Skin of body (tissue), 2 donors: Measurements from ENCODE around the gene KIF13A. TPM values are rescaled to one million over a fixed set of nuclear protein-coding genes. Genes with fewer than 3 reads are reported as not detected.
"Not testable (repeated sequence)": the region's sequence is repeated elsewhere in the genome, so short reads cannot be mapped to it uniquely, and the experiment has no call there.

ENCODE experiments used
- DNase-seq: peaks from one replicate; lab custom pipeline; 2025; lab: John Stamatoyannopoulos, UW
- total RNA-seq: library from RNA; depleted of rRNA; stranded (reverse); fragments of >200 nt; gene quantifications from one replicate; pipeline ENCODE4 v1.2.3, GENCODE V29; 2014

The KIF13A gene
- total RNA-seq, 1 donor from 2014 or later = 46.1 TPM

GRCh38 chr6:17790489-17790888 is 196.9 kb downstream of the KIF13A start:
- no peak for DNase-seq

GRCh38 chr6:17785094-17785787 is 202.2 kb downstream of the KIF13A start:
- no peak for DNase-seq

- DNase-seq = no peak
Observed at GRCh38 chr6:17780061-17780460, 207.4 kb downstream of the KIF13A start.

GRCh38 chr6:17771609-17772008 is 215.8 kb downstream of the KIF13A start:
- no peak for DNase-seq

GRCh38 chr6:17768881-17769280 is 218.6 kb downstream of the KIF13A start:
- no peak for DNase-seq

GRCh38 chr6:17768388-17768787 is 219.0 kb downstream of the KIF13A start:
- DNase-seq = no peak

GRCh38 chr6:17762651-17763050 is 224.8 kb downstream of the KIF13A start:
- no peak for DNase-seq

GRCh38 chr6:17758119-17758518 is 229.3 kb downstream of the KIF13A start:
- DNase-seq = no peak

- no peak for DNase-seq
Observed at GRCh38 chr6:17754254-17754653, 233.2 kb downstream of the KIF13A start.

- not testable (repeated sequence) for DNase-seq
Observed at GRCh38 chr6:17745324-17745723, 242.1 kb downstream of the KIF13A start.

- DNase-seq = not testable (repeated sequence)
Observed at GRCh38 chr6:17744757-17745308, 242.6 kb downstream of the KIF13A start.

GRCh38 chr6:17744019-17744756 is 243.2 kb downstream of the KIF13A start:
- DNase-seq = no peak

GRCh38 chr6:17741507-17741906 is 245.9 kb downstream of the KIF13A start:
- no peak for DNase-seq

GRCh38 chr6:17740559-17741220 is 246.7 kb downstream of the KIF13A start:
- no peak for DNase-seq

GRCh38 chr6:17737704-17738252 is 249.7 kb downstream of the KIF13A start:
- no peak for DNase-seq

GRCh38 chr6:17735311-17735710 is 252.1 kb downstream of the KIF13A start:
- not testable (repeated sequence) for DNase-seq

- DNase-seq = no peak
Observed at GRCh38 chr6:17730078-17730704, 257.2 kb downstream of the KIF13A start.

GRCh38 chr6:17729223-17730077 is 258.0 kb downstream of the KIF13A start:
- no peak for DNase-seq

- no peak for DNase-seq
Observed at GRCh38 chr6:17728551-17729222, 258.7 kb downstream of the KIF13A start.

- DNase-seq = peak; percentile 17
Observed at GRCh38 chr6:17725083-17725482, 262.4 kb downstream of the KIF13A start.
